Hepatic stellate cell (primary cell): ENCODE results near the gene BACH2.

ENCODE experiments used
- DNase-seq: peaks from one replicate; pipeline ENCODE4 v3.0.0; 2011; ENCODE audit warnings: low spot score

Gene BACH2

GRCh38 chr6:90028066-90028778, 268.4 kb downstream of the BACH2 start:
- DNase-seq = no peak

- DNase-seq = no peak
Observed at GRCh38 chr6:90026216-90026615, 270.4 kb downstream of the BACH2 start.

GRCh38 chr6:90025523-90026061, 271.1 kb downstream of the BACH2 start:
- DNase-seq = no peak

- no peak for DNase-seq
Observed at GRCh38 chr6:90024633-90025032, 272.0 kb downstream of the BACH2 start.

GRCh38 chr6:90021711-90022110, 274.9 kb downstream of the BACH2 start:
- DNase-seq = no peak

- no peak for DNase-seq
Observed at GRCh38 chr6:90020746-90021145, 275.9 kb downstream of the BACH2 start.

- no peak for DNase-seq
Observed at GRCh38 chr6:90019216-90019615, 277.4 kb downstream of the BACH2 start.

- DNase-seq = no peak
Observed at GRCh38 chr6:90015883-90016282, 280.8 kb downstream of the BACH2 start.

GRCh38 chr6:90008908-90009501, 287.6 kb downstream of the BACH2 start:
- no peak for DNase-seq

GRCh38 chr6:90008189-90008907, 288.3 kb downstream of the BACH2 start:
- DNase-seq = no peak

- no peak for DNase-seq
Observed at GRCh38 chr6:90005048-90005827, 291.4 kb downstream of the BACH2 start.

- no peak for DNase-seq
Observed at GRCh38 chr6:90004511-90004910, 292.1 kb downstream of the BACH2 start.

- no peak for DNase-seq
Observed at GRCh38 chr6:90003941-90004340, 292.7 kb downstream of the BACH2 start.

GRCh38 chr6:90003069-90003795, 293.4 kb downstream of the BACH2 start:
- DNase-seq = no peak

- no peak for DNase-seq
Observed at GRCh38 chr6:90000864-90001731, 295.5 kb downstream of the BACH2 start.

GRCh38 chr6:89999945-90000825, 296.5 kb downstream of the BACH2 start:
- DNase-seq = no peak

GRCh38 chr6:89999154-89999553, 297.5 kb downstream of the BACH2 start:
- no peak for DNase-seq

GRCh38 chr6:89997456-89998445, 298.9 kb downstream of the BACH2 start:
- DNase-seq = no peak
